ENCODE measurements around the gene SMARCB1. TPM values are rescaled to one million over a fixed set of nuclear protein-coding genes. Genes with fewer than 3 reads are reported as not detected.

SMARCB1 gene
- total RNA-seq, 1 experiment from 2014 or later: 172 TPM

- CTCF ChIA-PET: no interaction called here
- DNase-seq (ENCODE audit: low spot score): no peak
- TF ChIP-seq EZH2 (IDR thresholded peaks at IDR 0.05; ENCODE audit: borderline replicate concordance, low read depth, low read length, poor library complexity, severe bottlenecking): no peak
- TF ChIP-seq, protein P1, sequence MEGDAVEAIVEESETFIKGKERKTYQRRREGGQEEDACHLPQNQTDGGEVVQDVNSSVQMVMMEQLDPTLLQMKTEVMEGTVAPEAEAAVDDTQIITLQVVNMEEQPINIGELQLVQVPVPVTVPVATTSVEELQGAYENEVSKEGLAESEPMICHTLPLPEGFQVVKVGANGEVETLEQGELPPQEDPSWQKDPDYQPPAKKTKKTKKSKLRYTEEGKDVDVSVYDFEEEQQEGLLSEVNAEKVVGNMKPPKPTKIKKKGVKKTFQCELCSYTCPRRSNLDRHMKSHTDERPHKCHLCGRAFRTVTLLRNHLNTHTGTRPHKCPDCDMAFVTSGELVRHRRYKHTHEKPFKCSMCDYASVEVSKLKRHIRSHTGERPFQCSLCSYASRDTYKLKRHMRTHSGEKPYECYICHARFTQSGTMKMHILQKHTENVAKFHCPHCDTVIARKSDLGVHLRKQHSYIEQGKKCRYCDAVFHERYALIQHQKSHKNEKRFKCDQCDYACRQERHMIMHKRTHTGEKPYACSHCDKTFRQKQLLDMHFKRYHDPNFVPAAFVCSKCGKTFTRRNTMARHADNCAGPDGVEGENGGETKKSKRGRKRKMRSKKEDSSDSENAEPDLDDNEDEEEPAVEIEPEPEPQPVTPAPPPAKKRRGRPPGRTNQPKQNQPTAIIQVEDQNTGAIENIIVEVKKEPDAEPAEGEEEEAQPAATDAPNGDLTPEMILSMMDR (conservative IDR thresholded peaks at IDR 0.05; ENCODE audit: low read depth, low read length): no peak
- Histone ChIP-seq H3K27me3 (replicated peaks; ENCODE audit: insufficient read depth, low read depth, low read length, poor library complexity) (no peaks in the 10 kb centered on the region), H3K4me1 (ENCODE audit: insufficient read depth, low read length, poor library complexity, severe bottlenecking) (peaks cover 9% of the 10 kb centered on the region), H3K4me3 (ENCODE audit: low read depth, low read length, poor library complexity, severe bottlenecking) (no peak overlapping the region), H3K27ac (ENCODE audit: low read depth, low read length, poor library complexity, severe bottlenecking) (no peak overlapping the region), H3K9me3 (ENCODE audit: low read depth, low read length, poor library complexity, severe bottlenecking) (no peaks in the 10 kb centered on the region), H3K36me3 (ENCODE audit: insufficient read depth, low read length, poor library complexity, severe bottlenecking) (no peaks in the 10 kb centered on the region)
- BruUV-seq (replicated peaks): no TSS peak
- intact Hi-C loops (cut with micrococcal nuclease; ENCODE audit: unreplicated experiment): no loop called here
- POLR2A ChIA-PET (ENCODE audit: low non-redundant PET): no interaction called here
Observed at GRCh38 chr22:23774114-23774921, 12.4 kb upstream of the SMARCB1 start.

- TF ChIP-seq EZH2 (IDR thresholded peaks at IDR 0.05; ENCODE audit: borderline replicate concordance, low read depth, low read length, poor library complexity, severe bottlenecking): no peak
- TF ChIP-seq, protein P1 (conservative IDR thresholded peaks at IDR 0.05; ENCODE audit: low read depth, low read length): no peak
- POLR2A ChIA-PET (ENCODE audit: low non-redundant PET): no interaction called here
- no TSS peak for BruUV-seq (replicated peaks)
- H3K27me3 ChIP-seq (replicated peaks; ENCODE audit: insufficient read depth, low read depth, low read length, poor library complexity): no peaks in the 10 kb centered on the region
- H3K4me1 ChIP-seq (ENCODE audit: insufficient read depth, low read length, poor library complexity, severe bottlenecking): peaks cover 9% of the 10 kb centered on the region
- intact Hi-C loops (cut with micrococcal nuclease; ENCODE audit: unreplicated experiment): no loop called here
- no peak overlapping the region for H3K27ac ChIP-seq (ENCODE audit: low read depth, low read length, poor library complexity, severe bottlenecking)
- no peak overlapping the region for H3K4me3 ChIP-seq (ENCODE audit: low read depth, low read length, poor library complexity, severe bottlenecking)
- no peak for DNase-seq (ENCODE audit: low spot score)
- no peaks in the 10 kb centered on the region for H3K9me3 ChIP-seq (ENCODE audit: low read depth, low read length, poor library complexity, severe bottlenecking)
- CTCF ChIA-PET: no interaction called here
- no peaks in the 10 kb centered on the region for H3K36me3 ChIP-seq (ENCODE audit: insufficient read depth, low read length, poor library complexity, severe bottlenecking)
Observed at GRCh38 chr22:23774922-23775436, 11.8 kb upstream of the SMARCB1 start.

DNA sequence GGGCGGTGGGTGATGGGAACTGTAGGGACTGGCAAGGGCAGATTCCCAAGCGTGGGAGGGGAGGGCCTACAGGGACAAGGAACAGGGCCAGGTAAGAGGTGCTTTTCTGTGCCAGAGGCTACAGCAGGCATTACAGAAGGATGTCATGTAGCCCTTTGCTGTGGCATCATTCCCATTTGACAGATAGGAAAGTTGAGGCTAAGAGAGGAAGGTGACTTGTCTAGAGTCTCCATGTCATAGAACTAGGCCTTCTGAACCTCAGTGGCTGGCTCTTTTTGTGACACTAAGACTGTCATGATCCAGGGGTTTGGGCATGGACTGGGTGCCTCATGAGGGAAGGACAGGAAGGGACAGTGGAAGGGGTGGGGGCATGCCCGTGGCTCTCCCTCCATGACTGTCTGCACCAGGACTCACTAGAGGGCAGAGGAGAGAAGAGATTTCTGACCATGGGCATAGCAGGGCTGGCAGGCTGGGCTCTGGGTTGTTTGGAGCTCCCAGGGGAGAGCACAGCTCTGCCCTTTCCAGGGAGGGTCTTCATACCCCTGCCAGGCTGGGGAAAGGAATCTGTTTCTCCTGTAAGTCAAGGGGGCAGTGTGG, 10.9 kb upstream of the SMARCB1 start:
- POLR2A ChIA-PET (ENCODE audit: low non-redundant PET): no interaction called here
- intact Hi-C loops (cut with micrococcal nuclease; ENCODE audit: unreplicated experiment): no loop called here
- Histone ChIP-seq H3K27ac (ENCODE audit: low read depth, low read length, poor library complexity, severe bottlenecking) (no peak overlapping the region), H3K36me3 (ENCODE audit: insufficient read depth, low read length, poor library complexity, severe bottlenecking) (no peaks in the 10 kb centered on the region), H3K4me3 (ENCODE audit: low read depth, low read length, poor library complexity, severe bottlenecking) (no peak overlapping the region), H3K9me3 (ENCODE audit: low read depth, low read length, poor library complexity, severe bottlenecking) (no peaks in the 10 kb centered on the region), H3K27me3 (replicated peaks; ENCODE audit: insufficient read depth, low read depth, low read length, poor library complexity) (no peaks in the 10 kb centered on the region), H3K4me1 (ENCODE audit: insufficient read depth, low read length, poor library complexity, severe bottlenecking) (peaks cover 9% of the 10 kb centered on the region)
- CTCF ChIA-PET: no interaction called here
- DNase-seq (ENCODE audit: low spot score): no peak
- BruUV-seq (replicated peaks): no TSS peak
- TF ChIP-seq EZH2 (IDR thresholded peaks at IDR 0.05; ENCODE audit: borderline replicate concordance, low read depth, low read length, poor library complexity, severe bottlenecking): no peak
- TF ChIP-seq, protein P1 (conservative IDR thresholded peaks at IDR 0.05; ENCODE audit: low read depth, low read length): no peak
